HEK293T (cell line): Measurements from ENCODE around the gene MBD3L2B.
"Not testable (repeated sequence)": the region's sequence is repeated elsewhere in the genome, so short reads cannot be mapped to it uniquely, and the experiment has no call there.

Experiments
- ARNT ChIP-seq: fragments of 450-650 bp; IDR thresholded peaks from 2 replicates; pipeline ENCODE4 v1.6.1; 2017; ENCODE audit warnings: mild to moderate bottlenecking
- ELF4 ChIP-seq: fragments of 450-650 bp; IDR thresholded peaks from 2 replicates; pipeline ENCODE4 v1.6.1; 2017; ENCODE audit warnings: antibody characterized with exemption
- FOXA1 ChIP-seq: fragments of 450-650 bp; IDR thresholded peaks from 2 replicates; pipeline ENCODE4 v1.6.1; 2016; ENCODE audit warnings: mild to moderate bottlenecking
- FOXK2 ChIP-seq: fragments of 450-650 bp; IDR thresholded peaks from 2 replicates; pipeline ENCODE4 v1.6.1; 2016; ENCODE audit warnings: mild to moderate bottlenecking
- FOXM1 ChIP-seq: fragments of 450-650 bp; IDR thresholded peaks from 2 replicates; pipeline ENCODE4 v1.6.1; 2017; ENCODE audit warnings: mild to moderate bottlenecking, borderline replicate concordance
- L3MBTL2 ChIP-seq: fragments of 450-650 bp; conservative IDR thresholded peaks from 2 replicates; pipeline ENCODE4 v1.6.1; 2016; ENCODE audit warnings: mild to moderate bottlenecking
- LEF1 ChIP-seq: fragments of 450-650 bp; IDR thresholded peaks from 2 replicates; pipeline ENCODE4 v1.6.1; 2017; ENCODE audit warnings: mild to moderate bottlenecking, borderline replicate concordance
- NFRKB ChIP-seq: fragments of 450-650 bp; IDR thresholded peaks from 2 replicates; pipeline ENCODE4 v1.6.1; 2016; ENCODE audit warnings: mild to moderate bottlenecking, moderate library complexity
- SP1 ChIP-seq: fragments of 450-650 bp; IDR thresholded peaks from 2 replicates; pipeline ENCODE4 v1.6.1; 2017
- TARDBP ChIP-seq: fragments of 450-650 bp; IDR thresholded peaks from 2 replicates; pipeline ENCODE4 v1.6.1; 2016
- ZNF384 ChIP-seq: fragments of 450-650 bp; IDR thresholded peaks from 2 replicates; pipeline ENCODE4 v1.6.1; 2016
- TF ChIP-seq, protein P1 (sequence below): fragments of 450-650 bp; IDR thresholded peaks from 2 replicates; pipeline ENCODE4 v1.6.1; 2016

DNA sequence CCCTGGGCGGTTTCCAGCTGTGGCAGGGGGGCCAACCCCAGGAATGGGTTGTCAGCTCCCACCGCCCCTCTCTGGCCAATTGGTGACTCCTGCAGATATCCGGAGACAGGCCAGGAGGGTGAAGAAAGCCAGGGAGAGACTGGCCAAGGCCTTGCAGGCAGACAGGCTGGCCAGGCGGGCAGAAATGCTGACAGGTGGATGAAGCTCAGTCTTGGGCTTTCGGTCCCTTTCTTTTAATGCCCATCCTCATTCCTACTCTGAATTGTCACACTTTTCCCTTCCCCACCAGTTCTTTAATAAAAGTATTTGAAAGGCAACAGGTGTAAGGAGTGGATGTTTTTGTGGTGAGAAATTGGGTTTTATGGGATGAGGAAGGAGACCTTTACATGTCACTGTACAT lies 30.2 kb upstream of the MBD3L2B start:
- TF ChIP-seq NFRKB, ARNT, LEF1, FOXM1, FOXA1, L3MBTL2, FOXK2, SP1, ELF4, TARDBP, ZNF384: not testable (repeated sequence)
- TF ChIP-seq, protein P1, sequence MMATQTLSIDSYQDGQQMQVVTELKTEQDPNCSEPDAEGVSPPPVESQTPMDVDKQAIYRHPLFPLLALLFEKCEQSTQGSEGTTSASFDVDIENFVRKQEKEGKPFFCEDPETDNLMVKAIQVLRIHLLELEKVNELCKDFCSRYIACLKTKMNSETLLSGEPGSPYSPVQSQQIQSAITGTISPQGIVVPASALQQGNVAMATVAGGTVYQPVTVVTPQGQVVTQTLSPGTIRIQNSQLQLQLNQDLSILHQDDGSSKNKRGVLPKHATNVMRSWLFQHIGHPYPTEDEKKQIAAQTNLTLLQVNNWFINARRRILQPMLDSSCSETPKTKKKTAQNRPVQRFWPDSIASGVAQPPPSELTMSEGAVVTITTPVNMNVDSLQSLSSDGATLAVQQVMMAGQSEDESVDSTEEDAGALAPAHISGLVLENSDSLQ = not testable (repeated sequence)
